Vagina (tissue), 2 donors: Measurements from ENCODE around the gene UNK. TPM values are rescaled to one million over a fixed set of nuclear protein-coding genes. Genes with fewer than 3 reads are reported as not detected.
A peak's percentile ranks its signal among the peaks of the same experiment; 100 is the strongest.

Experiments
- DNase-seq, 2 donors: peaks; one replicate each; pipeline ENCODE4 v3.0.0-alpha.2; 2017; ENCODE audit errors: extremely low spot score in 2 of 2
- H3K27ac ChIP-seq: fragments of 200-600 bp; sonication (generic); one replicate; pipeline ENCODE4 v1.5.1; 2019
- H3K27me3 ChIP-seq: fragments of 200-600 bp; sonication (generic); one replicate; pipeline ENCODE4 v1.5.1; 2019
- H3K36me3 ChIP-seq, 2 donors: fragments of 200-600 bp; sonication (generic); one replicate each; pipeline ENCODE4 v1.5.1; 2017 to 2019
- H3K4me1 ChIP-seq: fragments of 200-600 bp; sonication (generic); one replicate; pipeline ENCODE4 v1.5.1; 2019
- H3K4me3 ChIP-seq, 2 donors: fragments of 200-600 bp; sonication (generic); 1 replicate in 1 of 2; 2 replicates in 1 of 2; pipeline ENCODE4 v1.5.1; 2016 to 2019
- H3K9me3 ChIP-seq: fragments of 200-600 bp; sonication (generic); one replicate; pipeline ENCODE4 v1.5.1; 2019
- CTCF ChIP-seq, 3 experiments: fragments of 450-650 bp in 2 of 3; fragments of 200-600 bp in 1 of 3; sonication (generic) in 1 of 3; IDR thresholded peaks; one replicate each; pipeline ENCODE4 v1.5.1; 2017 to 2019; ENCODE audit warnings: antibody characterized with exemption in 3 of 3, mild to moderate bottlenecking in 2 of 3, moderate library complexity in 2 of 3
- POLR2A ChIP-seq, 2 donors: fragments of 450-650 bp; IDR thresholded peaks; one replicate each; pipeline ENCODE4 v1.6.1; 2017; ENCODE audit warnings: antibody characterized with exemption in 2 of 2, mild to moderate bottlenecking in 2 of 2, moderate library complexity in 2 of 2
- POLR2AphosphoS5 ChIP-seq, 2 donors: sonication (generic); formaldehyde crosslinking; IDR thresholded peaks; one replicate each; pipeline ENCODE4 v1.9.0; 2017; ENCODE audit warnings: antibody characterized with exemption in 2 of 2, mild to moderate bottlenecking in 2 of 2, low read depth in 1 of 2; ENCODE audit not compliant: insufficient read depth in 1 of 2
- intact Hi-C: fragments of 100-400 bp; cut with DNase I; formaldehyde crosslinking; loops from one replicate; pipeline ENCODE4 v1.15.1; 2023
- total RNA-seq: library from RNA; depleted of rRNA; stranded (reverse); fragments of >200 nt; gene quantifications from one replicate; pipeline ENCODE4 v1.2.3, GENCODE V29; 2016

Gene UNK
- total RNA-seq, 1 donor from 2014 or later, result 35.1 TPM

- Histone ChIP-seq H3K27ac (no peak overlapping the region), H3K36me3 (peaks cover 0 to 5% of the 10 kb centered on the region in 2 donors), H3K4me1 (peaks cover 26% of the 10 kb centered on the region), H3K9me3 (no peaks in the 10 kb centered on the region), H3K27me3 (no peaks in the 10 kb centered on the region), H3K4me3 (no peak overlapping the region)
- DNase-seq, result no peak
- intact Hi-C loops, result no loop called here
- TF ChIP-seq POLR2A (IDR thresholded peaks at IDR 0.05) (no peak), CTCF (IDR thresholded peaks at IDR 0.05) (peak in 1 of 3 experiments; percentile 7)
Observed at GRCh38 chr17:75830164-75831031, 45.8 kb downstream of the UNK start.

DNA sequence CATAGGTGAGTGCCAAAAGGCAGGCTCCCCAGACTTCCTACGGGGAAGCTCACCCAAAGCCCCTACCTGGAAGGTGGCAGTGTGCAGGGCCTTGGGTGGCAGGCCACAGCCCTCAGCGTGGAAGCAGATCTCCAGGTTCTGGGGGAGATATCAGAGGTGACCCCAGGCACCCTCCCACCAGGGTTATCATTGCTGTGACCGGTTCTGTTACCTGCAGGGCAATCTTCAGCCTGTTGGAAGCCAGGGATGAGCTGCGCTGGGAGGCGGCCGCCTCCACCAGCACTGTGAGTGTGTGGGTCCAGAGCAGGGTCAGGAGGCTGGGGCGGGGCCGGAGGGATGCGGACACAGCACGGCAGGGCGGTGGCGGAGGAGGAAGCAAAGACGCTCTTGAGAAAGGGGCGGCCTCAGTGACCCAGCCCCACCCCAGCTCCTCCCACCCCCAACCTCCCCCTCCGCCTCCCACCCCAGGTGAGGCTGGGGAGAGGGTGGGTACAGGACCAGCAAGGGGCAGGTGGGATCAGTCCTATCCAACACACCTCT lies 46.5 kb downstream of the UNK start:
- peaks cover 0 to 5% of the 10 kb centered on the region in 2 donors for H3K36me3 ChIP-seq
- peaks cover 26% of the 10 kb centered on the region for H3K4me1 ChIP-seq
- no peaks in the 10 kb centered on the region for H3K27me3 ChIP-seq

GRCh38 chr17:75832164-75832651 lies 47.6 kb downstream of the UNK start:
- Histone ChIP-seq H3K36me3 (peaks cover 0 to 5% of the 10 kb centered on the region in 2 donors), H3K4me1 (peaks cover 19% of the 10 kb centered on the region), H3K4me3 (no peak overlapping the region), H3K27ac (peak overlapping the region; percentile 39), H3K27me3 (no peaks in the 10 kb centered on the region), H3K9me3 (no peaks in the 10 kb centered on the region)
- TF ChIP-seq CTCF (IDR thresholded peaks at IDR 0.05) (no peak), POLR2AphosphoS5 (IDR thresholded peaks at IDR 0.05; ENCODE audit: insufficient read depth in 1 of 2, low read depth in 1 of 2) (no peak), POLR2A (IDR thresholded peaks at IDR 0.05) (no peak)
- no peak for DNase-seq
- intact Hi-C loops, result no loop called here

More for the DNA sequence above, 46.5 kb downstream of the UNK start:
- no peak for DNase-seq
- no peak overlapping the region for H3K4me3 ChIP-seq
- intact Hi-C loops, result no loop called here
- H3K27ac ChIP-seq, result no peak overlapping the region
- TF ChIP-seq POLR2AphosphoS5 (IDR thresholded peaks at IDR 0.05; ENCODE audit: insufficient read depth in 1 of 2, low read depth in 1 of 2), result no peak
- no peak for TF ChIP-seq CTCF (IDR thresholded peaks at IDR 0.05)
- no peak for TF ChIP-seq POLR2A (IDR thresholded peaks at IDR 0.05)
- no peaks in the 10 kb centered on the region for H3K9me3 ChIP-seq

DNA sequence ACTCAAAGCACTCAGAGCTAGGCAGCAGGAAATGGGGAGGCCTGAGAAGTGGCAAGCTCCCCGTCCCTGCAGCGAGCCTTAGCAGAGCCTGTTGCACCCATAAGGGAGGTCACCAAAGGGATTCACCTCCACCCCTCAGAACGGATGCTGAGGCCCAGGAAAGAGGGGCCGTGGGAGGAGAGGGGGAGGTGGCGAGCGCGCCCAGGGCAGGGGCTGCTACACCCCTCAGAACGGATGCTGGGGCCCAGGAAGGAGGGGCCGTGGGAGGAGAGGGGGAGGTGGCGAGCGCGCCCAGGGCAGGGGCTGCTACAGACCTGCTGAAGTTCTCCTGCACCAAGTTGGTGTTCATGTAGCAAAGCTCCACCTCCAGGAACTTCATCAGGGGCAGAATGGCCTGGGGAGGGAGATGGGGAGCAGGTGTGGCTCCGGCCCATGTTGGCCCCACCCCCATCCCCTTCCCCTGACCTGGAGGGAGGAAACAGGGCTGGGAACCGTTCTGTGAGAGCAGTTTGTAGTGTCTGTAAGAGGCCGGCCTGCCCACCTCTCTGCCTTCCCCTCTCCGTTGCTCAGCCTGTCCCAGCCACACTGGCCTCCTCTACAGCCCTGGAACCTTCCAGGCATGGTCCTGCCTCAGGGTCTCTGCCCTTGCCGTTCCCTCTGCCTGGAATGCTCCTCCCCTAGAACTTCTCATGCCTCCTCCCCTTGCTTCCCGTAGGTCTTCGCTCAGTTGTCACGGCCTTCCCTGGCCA lies 48.2 kb downstream of the UNK start:
- H3K27me3 ChIP-seq, result no peaks in the 10 kb centered on the region
- H3K9me3 ChIP-seq, result no peaks in the 10 kb centered on the region
- H3K36me3 ChIP-seq, result peaks cover 0 to 5% of the 10 kb centered on the region in 2 donors
- peaks cover 13% of the 10 kb centered on the region for H3K4me1 ChIP-seq
- peak overlapping the region; percentile 39 for H3K27ac ChIP-seq
- intact Hi-C loops, result no loop called here
- no peak overlapping the region for H3K4me3 ChIP-seq
- TF ChIP-seq POLR2A (IDR thresholded peaks at IDR 0.05) (no peak), CTCF (IDR thresholded peaks at IDR 0.05) (no peak), POLR2AphosphoS5 (IDR thresholded peaks at IDR 0.05; ENCODE audit: insufficient read depth in 1 of 2, low read depth in 1 of 2) (no peak)
- no peak for DNase-seq
